Gastrocnemius medialis (tissue), 4 donors: Measurements from ENCODE around the gene IL4R. TPM values are rescaled to one million over a fixed set of nuclear protein-coding genes. Genes with fewer than 3 reads are reported as not detected.

Experiments
- ATAC-seq, 2 donors: fragments of 150-250 bp; one replicate each; pipeline ENCODE4 v1.9.1; 2016
- DNase-seq, 2 donors: peaks; one replicate each; pipeline ENCODE4 v3.0.0-alpha.2; 2019
- H3K27ac ChIP-seq, 4 donors: fragments of 200-600 bp; sonication (generic); 1 replicate in 1 of 4; 2 replicates in 3 of 4; pipeline ENCODE4 v1.5.1; 2016 to 2018; ENCODE audit warnings: mild to moderate bottlenecking in 2 of 4, moderate library complexity in 1 of 4
- H3K27me3 ChIP-seq, 3 donors: fragments of 200-600 bp; sonication (generic) in 2 of 3; 1 replicate in 1 of 3; 2 replicates in 2 of 3; pipeline versions ENCODE4 v1.5.1 to v1.6.0; 2016 to 2019; ENCODE audit warnings: mild to moderate bottlenecking in 1 of 3, moderate library complexity in 1 of 3
- H3K36me3 ChIP-seq, 2 donors: fragments of 200-600 bp; sonication (generic) in 1 of 2; one replicate each; pipeline ENCODE4 v1.5.1; 2017 to 2018
- H3K4me1 ChIP-seq, 2 donors: fragments of 200-600 bp; sonication (generic) in 1 of 2; one replicate each; pipeline ENCODE4 v1.5.1; 2016 to 2017; ENCODE audit warnings: mild to moderate bottlenecking in 2 of 2
- H3K4me3 ChIP-seq, 4 donors: fragments of 200-600 bp; sonication (generic) in 3 of 4; 1 replicate in 1 of 4; 2 replicates in 3 of 4; pipeline ENCODE4 v1.5.1; 2016 to 2019; ENCODE audit warnings: mild to moderate bottlenecking in 2 of 4
- H3K9me3 ChIP-seq, 3 donors: fragments of 200-600 bp; sonication (generic) in 2 of 3; 1 replicate in 1 of 3; 2 replicates in 2 of 3; pipeline ENCODE4 v1.5.1; 2016 to 2019
- POLR2A ChIP-seq, 2 donors: fragments of 450-650 bp; IDR thresholded peaks; one replicate each; pipeline ENCODE4 v1.6.1; 2017; ENCODE audit warnings: antibody characterized with exemption in 2 of 2, mild to moderate bottlenecking in 2 of 2, moderate library complexity in 2 of 2
- in situ Hi-C, 4 donors: fragments of 200-750 bp; cut with MboI; loops; one replicate each; pipeline versions ENCODE4 v1.15.0 to v1.8.0; 2017; ENCODE audit warnings: low sequenced_read_pairs in 4 of 4
- intact Hi-C: fragments of 100-400 bp; cut with DNase I; formaldehyde crosslinking; loops from one replicate; pipeline ENCODE4 v1.15.1; 2023; ENCODE audit warnings: low total_unique reads
- total RNA-seq, 4 donors: library from RNA; depleted of rRNA; stranded (reverse); fragments of >200 nt; gene quantifications; one replicate each; pipeline versions ENCODE4 v1.1.0 to v1.2.3, GENCODE V29; 2016
- TF ChIP-seq, protein P1 (sequence below), 5 experiments: fragments of 450-650 bp in 3 of 5; fragments of 200-600 bp in 2 of 5; sonication (generic) in 2 of 5; IDR thresholded peaks in 4 of 5; conservative IDR thresholded peaks in 1 of 5; 1 replicate in 4 of 5; 2 replicates in 1 of 5; pipeline ENCODE4 v1.5.1; 2016 to 2019; ENCODE audit warnings: antibody characterized with exemption in 5 of 5, mild to moderate bottlenecking in 3 of 5, moderate library complexity in 3 of 5

The IL4R gene
- total RNA-seq, 4 donors from 2014 or later = 4.5 to 7.4 (median 6.5) TPM

DNA sequence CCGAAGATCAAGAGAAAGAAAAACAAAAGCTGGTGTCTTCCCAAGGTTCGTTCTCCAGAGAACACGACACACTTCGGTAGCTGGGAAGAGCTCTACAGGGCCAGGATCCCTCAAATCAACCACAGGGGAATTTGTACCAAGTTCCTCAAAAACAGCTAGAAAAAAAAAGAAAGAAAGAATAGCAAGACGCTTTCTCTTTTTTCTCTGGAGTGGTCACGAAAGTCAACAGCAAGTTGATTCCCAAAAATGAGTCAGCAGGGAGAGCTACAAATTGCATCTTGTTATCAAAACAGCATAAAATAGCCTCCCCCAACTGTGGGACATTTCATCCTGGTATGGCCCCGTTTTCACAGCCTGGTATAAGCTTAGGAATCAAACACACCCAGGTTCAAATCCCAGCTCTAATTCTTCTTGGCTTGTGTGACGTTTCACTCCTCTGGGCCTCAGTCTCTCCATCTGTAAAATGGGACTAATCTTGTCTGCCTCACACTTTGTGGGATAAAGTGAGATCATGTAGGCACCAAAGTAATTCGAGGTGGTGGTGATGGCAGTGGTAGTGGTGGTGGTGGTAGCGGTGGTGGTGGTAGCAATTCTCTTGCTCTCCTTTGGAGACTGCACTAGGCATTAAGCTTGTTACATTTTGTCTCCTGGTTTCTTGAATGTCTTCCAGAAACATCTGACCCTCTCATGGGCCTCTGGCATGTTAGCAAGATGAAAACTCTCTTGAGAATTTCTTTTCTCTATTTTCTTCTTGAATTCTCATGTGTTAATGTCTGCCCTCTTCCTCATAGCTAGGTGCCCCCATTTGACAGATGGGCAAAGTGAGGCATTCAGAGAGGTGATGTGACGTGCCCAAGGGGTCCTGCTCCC lies 87.2 kb downstream of the IL4R start:
- H3K9me3 ChIP-seq = no peaks in the 10 kb centered on the region
- H3K36me3 ChIP-seq = no peaks in the 10 kb centered on the region
- TF ChIP-seq POLR2A (IDR thresholded peaks at IDR 0.05) = no peak
- TF ChIP-seq, protein P1, sequence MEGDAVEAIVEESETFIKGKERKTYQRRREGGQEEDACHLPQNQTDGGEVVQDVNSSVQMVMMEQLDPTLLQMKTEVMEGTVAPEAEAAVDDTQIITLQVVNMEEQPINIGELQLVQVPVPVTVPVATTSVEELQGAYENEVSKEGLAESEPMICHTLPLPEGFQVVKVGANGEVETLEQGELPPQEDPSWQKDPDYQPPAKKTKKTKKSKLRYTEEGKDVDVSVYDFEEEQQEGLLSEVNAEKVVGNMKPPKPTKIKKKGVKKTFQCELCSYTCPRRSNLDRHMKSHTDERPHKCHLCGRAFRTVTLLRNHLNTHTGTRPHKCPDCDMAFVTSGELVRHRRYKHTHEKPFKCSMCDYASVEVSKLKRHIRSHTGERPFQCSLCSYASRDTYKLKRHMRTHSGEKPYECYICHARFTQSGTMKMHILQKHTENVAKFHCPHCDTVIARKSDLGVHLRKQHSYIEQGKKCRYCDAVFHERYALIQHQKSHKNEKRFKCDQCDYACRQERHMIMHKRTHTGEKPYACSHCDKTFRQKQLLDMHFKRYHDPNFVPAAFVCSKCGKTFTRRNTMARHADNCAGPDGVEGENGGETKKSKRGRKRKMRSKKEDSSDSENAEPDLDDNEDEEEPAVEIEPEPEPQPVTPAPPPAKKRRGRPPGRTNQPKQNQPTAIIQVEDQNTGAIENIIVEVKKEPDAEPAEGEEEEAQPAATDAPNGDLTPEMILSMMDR (IDR thresholded peaks at IDR 0.05 in 4 of 5, conservative IDR thresholded peaks at IDR 0.05 in 1 of 5) = no peak
- DNase-seq = no peak
- in situ Hi-C loops (loop anchor here in 1 of 4 donors (25.0 kb wide), 1 partner anchor 89 kb away; the partner anchor contains the start of gene IL4R), intact Hi-C loops (no loop called here)
- no peak for ATAC-seq
- H3K4me1 ChIP-seq = no peaks in the 10 kb centered on the region
- no peak overlapping the region for H3K27ac ChIP-seq
- H3K27me3 ChIP-seq = peaks cover 5 to 7% (median 5%) of the 10 kb centered on the region in 3 donors
- no peak overlapping the region for H3K4me3 ChIP-seq

DNA sequence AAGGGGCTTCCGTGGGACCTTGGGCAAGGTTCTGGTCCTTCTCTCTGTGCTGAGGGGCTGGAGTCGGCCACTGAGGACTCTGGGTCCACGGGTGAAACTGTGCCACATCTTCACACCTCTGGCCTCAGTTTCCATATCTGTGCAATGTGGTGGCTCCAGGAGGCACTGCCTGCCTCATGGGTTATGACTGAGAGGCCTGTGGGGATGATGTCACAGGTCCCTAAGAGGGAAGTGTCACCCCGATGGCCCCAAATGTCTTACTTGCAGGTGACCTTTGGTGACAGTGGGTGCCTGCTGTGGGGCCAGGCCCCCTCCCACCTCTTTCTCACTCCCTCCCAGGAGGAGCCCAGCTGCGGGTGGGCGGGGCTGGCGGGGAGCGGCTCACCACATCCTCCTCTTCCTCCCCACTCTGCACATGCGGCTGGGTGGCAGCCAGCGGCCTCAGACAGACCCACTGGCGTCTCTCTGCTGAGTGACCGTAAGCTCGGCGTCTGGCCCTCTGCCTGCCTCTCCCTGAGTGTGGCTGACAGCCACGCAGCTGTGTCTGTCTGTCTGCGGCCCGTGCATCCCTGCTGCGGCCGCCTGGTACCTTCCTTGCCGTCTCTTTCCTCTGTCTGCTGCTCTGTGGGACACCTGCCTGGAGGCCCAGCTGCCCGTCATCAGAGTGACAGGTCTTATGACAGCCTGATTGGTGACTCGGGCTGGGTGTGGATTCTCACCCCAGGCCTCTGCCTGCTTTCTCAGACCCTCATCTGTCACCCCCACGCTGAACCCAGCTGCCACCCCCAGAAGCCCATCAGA lies 88.2 kb downstream of the IL4R start, which contains the start of gene IL21R:
IL21R (plus strand) TSS at position 407 of the 801 bp plus-strand sequence. CDS start 27,898 bp downstream, outside the sequence.
- H3K9me3 ChIP-seq = no peaks in the 10 kb centered on the region
- ATAC-seq (peak in 1 of 2 donors; percentile 23), DNase-seq (peak in 1 of 2 donors; percentile 50)
- no peaks in the 10 kb centered on the region for H3K36me3 ChIP-seq
- no peak for TF ChIP-seq POLR2A (IDR thresholded peaks at IDR 0.05)
- TF ChIP-seq, protein P1 (IDR thresholded peaks at IDR 0.05 in 4 of 5, conservative IDR thresholded peaks at IDR 0.05 in 1 of 5) = no peak
- H3K27ac ChIP-seq = no peak within 1 kb of the TSS
- in situ Hi-C loops (loop anchor here in 1 of 4 donors (25.0 kb wide), 1 partner anchor 90 kb away; the partner anchor contains the start of gene IL4R), intact Hi-C loops (no loop called here)
- H3K27me3 ChIP-seq = peaks cover 7% of the 10 kb centered on the region in 3 donors
- no peaks in the 10 kb centered on the region for H3K4me1 ChIP-seq
- no peak within 1 kb of the TSS for H3K4me3 ChIP-seq

- DNase-seq = no peak
- H3K4me3 ChIP-seq = no peak overlapping the region
- no peaks in the 10 kb centered on the region for H3K4me1 ChIP-seq
Measured at GRCh38 chr16:27402569-27402963, 88.8 kb downstream of the IL4R start.

DNA sequence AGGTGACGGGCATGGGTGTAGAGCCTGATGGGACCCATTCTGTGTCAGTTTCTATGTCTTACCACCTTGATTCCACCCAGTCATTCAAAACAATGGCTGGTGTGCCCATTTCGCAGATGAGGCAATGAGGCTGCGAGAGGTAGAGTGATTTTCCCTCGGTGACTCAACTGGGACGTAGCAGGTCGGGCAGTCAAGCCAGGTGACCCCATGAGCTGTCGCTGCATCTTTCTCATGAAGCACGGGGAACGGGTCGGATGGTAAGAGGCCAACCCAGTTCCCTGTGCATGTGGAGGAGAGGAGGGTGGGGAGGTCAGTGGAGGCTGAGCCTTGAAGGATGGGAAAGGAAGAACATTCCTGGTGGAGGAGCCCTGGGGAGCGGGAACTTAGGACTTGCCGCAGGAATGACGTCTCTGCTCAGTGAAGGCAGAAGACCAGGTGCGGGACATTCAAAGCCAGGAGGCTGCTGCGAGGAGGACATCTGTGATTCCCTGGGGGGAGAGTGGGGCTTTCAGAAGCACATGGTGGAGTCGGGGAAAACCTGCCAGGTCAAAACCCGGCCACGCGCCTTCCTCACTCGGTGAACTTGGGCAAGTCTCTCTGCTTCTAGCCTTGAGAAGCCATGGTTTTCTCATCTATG lies 89.3 kb downstream of the IL4R start:
- no peak overlapping the region for H3K4me3 ChIP-seq
- no peaks in the 10 kb centered on the region for H3K36me3 ChIP-seq
- no peak overlapping the region for H3K27ac ChIP-seq
- DNase-seq (no peak), ATAC-seq (no peak)
- H3K27me3 ChIP-seq = peaks cover 7% of the 10 kb centered on the region in 3 donors
- no peaks in the 10 kb centered on the region for H3K9me3 ChIP-seq
- no peaks in the 10 kb centered on the region for H3K4me1 ChIP-seq
- in situ Hi-C loops = loop anchor here in 1 of 4 donors (25.0 kb wide), 1 partner anchor 91 kb away; the partner anchor contains the start of gene IL4R
- TF ChIP-seq, protein P1 (IDR thresholded peaks at IDR 0.05 in 4 of 5, conservative IDR thresholded peaks at IDR 0.05 in 1 of 5) = no peak
- TF ChIP-seq POLR2A (IDR thresholded peaks at IDR 0.05) = no peak
- intact Hi-C loops = no loop called here

More at GRCh38 chr16:27402569-27402963, 88.8 kb downstream of the IL4R start:
- Histone ChIP-seq H3K27ac (no peak overlapping the region), H3K9me3 (no peaks in the 10 kb centered on the region), H3K27me3 (peaks cover 7% of the 10 kb centered on the region in 3 donors), H3K36me3 (no peaks in the 10 kb centered on the region)
- TF ChIP-seq, protein P1 (IDR thresholded peaks at IDR 0.05 in 4 of 5, conservative IDR thresholded peaks at IDR 0.05 in 1 of 5) = no peak
- no peak for TF ChIP-seq POLR2A (IDR thresholded peaks at IDR 0.05)
- no peak for ATAC-seq
- in situ Hi-C loops = loop anchor here in 1 of 4 donors (25.0 kb wide), 1 partner anchor 90 kb away; the partner anchor contains the start of gene IL4R
- intact Hi-C loops = no loop called here
